Ovary (tissue), 9 donors: ENCODE measurements around the gene DYNC1LI2. TPM values are rescaled to one million over a fixed set of nuclear protein-coding genes. Genes with fewer than 3 reads are reported as not detected.
A peak's percentile ranks its signal among the peaks of the same experiment; 100 is the strongest.

ENCODE experiments used
- DNase-seq, 5 donors: peaks; one replicate each; pipeline ENCODE4 v3.0.0-alpha.2; 2019 to 2020
- H3K27ac ChIP-seq, 2 donors: fragments of 200-600 bp; one replicate each; pipeline versions ENCODE4 v1.5.1 to v1.8.0; 2019 to 2022
- H3K27me3 ChIP-seq: fragments of 200-600 bp; one replicate; pipeline ENCODE4 v1.8.0; 2022
- H3K36me3 ChIP-seq: fragments of 200-600 bp; sonication (generic); one replicate; pipeline ENCODE4 v1.5.1; 2019
- H3K4me1 ChIP-seq: one replicate; pipeline ENCODE4 v1.8.1; 2013; ENCODE audit warnings: mild to moderate bottlenecking, moderate library complexity; ENCODE audit not compliant: insufficient read depth
- H3K4me3 ChIP-seq: fragments of 200-600 bp; sonication (generic); one replicate; pipeline ENCODE4 v1.5.1; 2017
- H3K9me3 ChIP-seq, 2 donors: fragments of 200-600 bp in 1 of 2; sonication (generic) in 1 of 2; one replicate each; pipeline versions ENCODE4 v1.5.1 to v1.8.1; 2013 to 2019; ENCODE audit warnings: mild to moderate bottlenecking in 1 of 2, moderate library complexity in 1 of 2
- EP300 ChIP-seq: sonication (generic); formaldehyde crosslinking; IDR thresholded peaks from one replicate; pipeline ENCODE4 v1.6.1; 2017; ENCODE audit warnings: antibody characterized with exemption
- POLR2A ChIP-seq: fragments of 450-650 bp; IDR thresholded peaks from one replicate; pipeline ENCODE4 v1.6.1; 2017; ENCODE audit warnings: antibody characterized with exemption, mild to moderate bottlenecking, moderate library complexity
- whole genome bisulfite sequencing, 3 donors: extraction: QIAGEN DNeasy Blood & Tissue Kit in 1 of 3; methylation state at CpG; one replicate each; pipeline versions ENCODE4 v1.1.5 to v1.1.7; 2013 to 2017; 5-methylcytosine and 5-hydroxymethylcytosine counted together
- intact Hi-C, 4 donors: fragments of 100-400 bp; cut with DNase I; formaldehyde crosslinking; loops; one replicate each; pipeline versions ENCODE4 v1.11.0 to v1.15.1; 2022 to 2023
- polyA plus RNA-seq, 2 donors: library from polyadenylated mRNA; stranded (reverse); fragments of 200-250 nt in 1 of 2; fragments of 350-450 nt in 1 of 2; fragmentation: Illumina TruSeq in 1 of 2; extraction: RNeasy Lipid Tissue Mini Kit (QIAGEN cat#74804) in 1 of 2; gene quantifications; one replicate each; pipeline ENCODE4 v1.2.3, GENCODE V29; 2013 to 2014
- total RNA-seq, 7 donors: library from RNA; depleted of rRNA in 2 of 7; stranded (reverse); fragments of >200 nt in 2 of 7; fragmentation: NEBNext Ultra II Directional in 3 of 7; extraction: Animal tissue kit (Norgen Biotek cat#: 25700) in 3 of 7; gene quantifications; one replicate each; pipeline versions ENCODE4 v1.1.0 to v1.2.4, GENCODE V29; 2016 to 2023
- TF ChIP-seq, protein P1 (sequence below), 3 donors: fragments of 450-650 bp in 2 of 3; fragments of 200-600 bp in 1 of 3; IDR thresholded peaks; one replicate each; pipeline versions ENCODE4 v1.5.1 to v1.8.0; 2016 to 2022; ENCODE audit warnings: antibody characterized with exemption in 3 of 3, mild to moderate bottlenecking in 1 of 3
- donor health status: DM: no; HTN: no; CAD: no; lungs with moderate emphysema.
- donor health status: DM: no; HTN: no; CAD: no.
- donor health status: Bipolar disorder and iron deficiency.
- donor health status: DM: yes; HTN: yes; CAD: no.
- donor health status: DM: no; HTN: no; CAD: no.
- donor health status: DM: yes; HTN: yes; CAD: no.

DYNC1LI2 gene
- total and polyA plus RNA-seq, 9 donors, result 44.3 to 116 (median 94.6) TPM

DNA sequence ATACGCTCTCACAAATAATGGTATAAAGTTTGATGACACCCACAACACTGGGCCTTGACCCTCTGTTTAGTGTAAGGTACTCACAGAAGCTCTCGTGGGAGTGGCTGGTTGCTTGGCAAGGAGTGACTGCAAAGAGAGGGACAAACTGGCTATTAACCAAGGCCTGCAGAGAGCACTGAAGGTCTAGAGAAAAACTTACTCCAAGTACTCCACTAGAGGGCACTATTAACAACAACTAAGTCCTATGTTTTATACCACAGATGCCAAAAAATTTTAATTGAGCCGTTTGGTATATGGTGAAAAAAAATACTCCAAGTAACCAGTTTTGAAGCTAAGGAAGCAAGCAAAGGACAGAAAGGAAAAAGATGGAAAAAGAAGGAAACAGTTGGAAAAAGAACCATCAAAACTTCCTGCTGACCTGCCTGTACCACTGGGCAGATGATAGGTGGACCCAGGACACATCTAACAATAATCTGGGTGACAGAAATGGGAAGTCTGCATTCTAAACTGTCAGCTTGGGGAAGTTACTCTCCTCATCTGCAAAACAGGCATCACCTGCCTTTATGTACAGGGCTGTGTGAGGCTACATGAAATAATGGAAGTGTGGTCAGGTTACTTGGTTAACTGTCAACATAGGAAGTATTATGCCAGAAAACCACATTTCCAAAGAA, 23.2 kb downstream of the DYNC1LI2 start:
- no peaks in the 10 kb centered on the region for H3K36me3 ChIP-seq
- no peaks in the 10 kb centered on the region for H3K9me3 ChIP-seq
- intact Hi-C loops, result loop anchor here in 1 of 4 donors (10.0 kb wide), 1 partner anchor 137 kb away; no protein-coding TSS in a partner anchor
- no peaks in the 10 kb centered on the region for H3K4me1 ChIP-seq
- TF ChIP-seq EP300 (no peak), POLR2A (no peak)
- TF ChIP-seq, protein P1, sequence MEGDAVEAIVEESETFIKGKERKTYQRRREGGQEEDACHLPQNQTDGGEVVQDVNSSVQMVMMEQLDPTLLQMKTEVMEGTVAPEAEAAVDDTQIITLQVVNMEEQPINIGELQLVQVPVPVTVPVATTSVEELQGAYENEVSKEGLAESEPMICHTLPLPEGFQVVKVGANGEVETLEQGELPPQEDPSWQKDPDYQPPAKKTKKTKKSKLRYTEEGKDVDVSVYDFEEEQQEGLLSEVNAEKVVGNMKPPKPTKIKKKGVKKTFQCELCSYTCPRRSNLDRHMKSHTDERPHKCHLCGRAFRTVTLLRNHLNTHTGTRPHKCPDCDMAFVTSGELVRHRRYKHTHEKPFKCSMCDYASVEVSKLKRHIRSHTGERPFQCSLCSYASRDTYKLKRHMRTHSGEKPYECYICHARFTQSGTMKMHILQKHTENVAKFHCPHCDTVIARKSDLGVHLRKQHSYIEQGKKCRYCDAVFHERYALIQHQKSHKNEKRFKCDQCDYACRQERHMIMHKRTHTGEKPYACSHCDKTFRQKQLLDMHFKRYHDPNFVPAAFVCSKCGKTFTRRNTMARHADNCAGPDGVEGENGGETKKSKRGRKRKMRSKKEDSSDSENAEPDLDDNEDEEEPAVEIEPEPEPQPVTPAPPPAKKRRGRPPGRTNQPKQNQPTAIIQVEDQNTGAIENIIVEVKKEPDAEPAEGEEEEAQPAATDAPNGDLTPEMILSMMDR (IDR thresholded peaks at IDR 0.05), result peak in 2 of 3 donors; percentile 63 to 67
- peak in 3 of 5 donors; percentile 37 to 45 (median 44) for DNase-seq
- H3K4me3 ChIP-seq, result no peak overlapping the region
- no peaks in the 10 kb centered on the region for H3K27me3 ChIP-seq
- H3K27ac ChIP-seq, result peak overlapping the region in 1 of 2 donors; percentile 21
- 24 to 27% (median 27%) methylated on average over 3 of the region's 3 CpGs for WGBS, 3 donors

DNA sequence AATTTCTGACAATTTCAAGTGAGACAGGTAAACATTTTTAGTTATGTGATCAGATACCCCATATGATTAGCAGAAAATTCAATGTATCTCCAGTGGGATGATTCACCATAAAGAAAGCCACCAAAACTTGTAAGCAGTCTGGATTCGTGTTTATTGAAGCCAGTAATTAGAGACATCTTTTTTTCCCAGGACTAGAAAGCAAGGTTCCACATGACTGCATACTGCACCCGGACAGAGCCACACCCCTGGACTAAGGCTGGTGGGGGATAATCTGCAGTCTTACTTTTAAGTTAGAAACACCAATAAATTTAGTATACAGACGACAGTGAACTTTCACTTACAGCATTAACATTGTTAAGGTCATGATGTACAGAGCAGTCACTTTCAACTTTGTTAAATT, 30.6 kb downstream of the DYNC1LI2 start:
- TF ChIP-seq EP300 (no peak), POLR2A (no peak)
- TF ChIP-seq, protein P1 (IDR thresholded peaks at IDR 0.05), result no peak
- Histone ChIP-seq H3K4me1 (peaks cover 3% of the 10 kb centered on the region), H3K27me3 (no peaks in the 10 kb centered on the region), H3K36me3 (no peaks in the 10 kb centered on the region), H3K4me3 (no peak overlapping the region), H3K27ac (no peak overlapping the region), H3K9me3 (no peaks in the 10 kb centered on the region)
- intact Hi-C loops, result loop anchor here in 1 of 4 donors (10.0 kb wide), 1 partner anchor 144 kb away; no protein-coding TSS in a partner anchor
- DNase-seq, result no peak
- WGBS, 3 donors, result 71 to 73% (median 72%) methylated on average over 3 of the region's 3 CpGs

- 95 to 97% (median 95%) methylated on average over 4 of the region's 4 CpGs for WGBS, 3 donors
- Histone ChIP-seq H3K4me3 (no peak overlapping the region), H3K27ac (no peak overlapping the region), H3K4me1 (peaks cover 3% of the 10 kb centered on the region), H3K27me3 (no peaks in the 10 kb centered on the region), H3K9me3 (no peaks in the 10 kb centered on the region), H3K36me3 (no peaks in the 10 kb centered on the region)
- DNase-seq, result no peak
- TF ChIP-seq POLR2A (no peak), EP300 (no peak)
- TF ChIP-seq, protein P1 (IDR thresholded peaks at IDR 0.05), result no peak
- intact Hi-C loops, result no loop called here
Measured at GRCh38 chr16:66719246-66719645, 32.2 kb downstream of the DYNC1LI2 start.

DNA sequence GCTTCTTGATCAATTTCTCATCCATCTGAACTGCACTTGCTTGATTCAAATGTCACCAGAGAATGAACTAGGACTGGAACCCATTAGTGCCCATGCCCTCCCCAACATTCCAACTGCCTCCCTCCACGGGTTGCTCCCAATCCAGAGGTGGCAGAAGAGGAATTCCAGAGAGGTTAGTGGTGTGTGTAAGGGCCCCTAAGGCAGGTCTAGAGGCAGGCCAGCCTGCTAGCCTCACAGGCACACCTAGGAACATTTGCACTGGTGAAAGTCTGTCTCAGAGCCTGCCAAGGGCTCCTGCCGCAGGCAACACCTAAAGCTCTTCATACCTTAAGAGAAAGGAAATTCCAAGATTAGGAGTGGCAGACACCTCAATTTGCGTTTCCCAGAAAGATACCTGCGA, 33.6 kb downstream of the DYNC1LI2 start:
- Histone ChIP-seq H3K9me3 (no peaks in the 10 kb centered on the region), H3K4me1 (peaks cover 3% of the 10 kb centered on the region), H3K36me3 (no peaks in the 10 kb centered on the region), H3K27me3 (no peaks in the 10 kb centered on the region), H3K27ac (no peak overlapping the region), H3K4me3 (no peak overlapping the region)
- WGBS, 3 donors, result 73 to 83% (median 75%) methylated on average over 4 of the region's 4 CpGs
- TF ChIP-seq, protein P1 (IDR thresholded peaks at IDR 0.05), result no peak
- TF ChIP-seq EP300 (no peak), POLR2A (no peak)
- intact Hi-C loops, result no loop called here
- DNase-seq, result no peak
